Measurements from ENCODE around the gene LRRC2.
"Not testable (repeated sequence)": the region's sequence is repeated elsewhere in the genome, so short reads cannot be mapped to it uniquely, and the experiment has no call there.

The LRRC2 gene

DNA sequence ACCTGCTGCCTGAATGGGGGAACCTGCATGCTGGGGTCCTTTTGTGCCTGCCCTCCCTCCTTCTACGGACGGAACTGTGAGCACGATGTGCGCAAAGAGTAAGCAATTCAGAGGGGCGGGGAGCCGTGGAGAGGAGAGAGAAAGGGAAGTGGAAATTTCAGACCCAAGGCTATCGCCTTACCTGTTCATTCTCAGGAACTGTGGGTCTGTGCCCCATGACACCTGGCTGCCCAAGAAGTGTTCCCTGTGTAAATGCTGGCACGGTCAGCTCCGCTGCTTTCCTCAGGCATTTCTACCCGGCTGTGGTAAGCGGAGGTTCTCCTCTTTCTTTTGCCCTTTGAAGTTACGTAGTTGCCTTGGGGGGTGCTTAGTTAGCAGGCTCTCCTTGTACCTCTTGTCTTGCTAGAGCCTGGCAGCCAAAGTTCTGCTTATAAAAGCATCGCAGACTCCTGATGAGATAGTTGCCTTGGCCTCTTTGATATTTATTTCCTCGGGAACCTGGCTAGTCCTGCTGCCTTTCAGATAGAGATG, 13.7 kb upstream of the LRRC2 start:
- TF ChIP-seq, protein P1, sequence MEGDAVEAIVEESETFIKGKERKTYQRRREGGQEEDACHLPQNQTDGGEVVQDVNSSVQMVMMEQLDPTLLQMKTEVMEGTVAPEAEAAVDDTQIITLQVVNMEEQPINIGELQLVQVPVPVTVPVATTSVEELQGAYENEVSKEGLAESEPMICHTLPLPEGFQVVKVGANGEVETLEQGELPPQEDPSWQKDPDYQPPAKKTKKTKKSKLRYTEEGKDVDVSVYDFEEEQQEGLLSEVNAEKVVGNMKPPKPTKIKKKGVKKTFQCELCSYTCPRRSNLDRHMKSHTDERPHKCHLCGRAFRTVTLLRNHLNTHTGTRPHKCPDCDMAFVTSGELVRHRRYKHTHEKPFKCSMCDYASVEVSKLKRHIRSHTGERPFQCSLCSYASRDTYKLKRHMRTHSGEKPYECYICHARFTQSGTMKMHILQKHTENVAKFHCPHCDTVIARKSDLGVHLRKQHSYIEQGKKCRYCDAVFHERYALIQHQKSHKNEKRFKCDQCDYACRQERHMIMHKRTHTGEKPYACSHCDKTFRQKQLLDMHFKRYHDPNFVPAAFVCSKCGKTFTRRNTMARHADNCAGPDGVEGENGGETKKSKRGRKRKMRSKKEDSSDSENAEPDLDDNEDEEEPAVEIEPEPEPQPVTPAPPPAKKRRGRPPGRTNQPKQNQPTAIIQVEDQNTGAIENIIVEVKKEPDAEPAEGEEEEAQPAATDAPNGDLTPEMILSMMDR (IDR thresholded peaks at IDR 0.05), result no peak
- no peak overlapping the region for H3K4me3 ChIP-seq
- no peak overlapping the region for H3K27ac ChIP-seq
- no peak for DNase-seq (ENCODE audit: low spot score)

DNA sequence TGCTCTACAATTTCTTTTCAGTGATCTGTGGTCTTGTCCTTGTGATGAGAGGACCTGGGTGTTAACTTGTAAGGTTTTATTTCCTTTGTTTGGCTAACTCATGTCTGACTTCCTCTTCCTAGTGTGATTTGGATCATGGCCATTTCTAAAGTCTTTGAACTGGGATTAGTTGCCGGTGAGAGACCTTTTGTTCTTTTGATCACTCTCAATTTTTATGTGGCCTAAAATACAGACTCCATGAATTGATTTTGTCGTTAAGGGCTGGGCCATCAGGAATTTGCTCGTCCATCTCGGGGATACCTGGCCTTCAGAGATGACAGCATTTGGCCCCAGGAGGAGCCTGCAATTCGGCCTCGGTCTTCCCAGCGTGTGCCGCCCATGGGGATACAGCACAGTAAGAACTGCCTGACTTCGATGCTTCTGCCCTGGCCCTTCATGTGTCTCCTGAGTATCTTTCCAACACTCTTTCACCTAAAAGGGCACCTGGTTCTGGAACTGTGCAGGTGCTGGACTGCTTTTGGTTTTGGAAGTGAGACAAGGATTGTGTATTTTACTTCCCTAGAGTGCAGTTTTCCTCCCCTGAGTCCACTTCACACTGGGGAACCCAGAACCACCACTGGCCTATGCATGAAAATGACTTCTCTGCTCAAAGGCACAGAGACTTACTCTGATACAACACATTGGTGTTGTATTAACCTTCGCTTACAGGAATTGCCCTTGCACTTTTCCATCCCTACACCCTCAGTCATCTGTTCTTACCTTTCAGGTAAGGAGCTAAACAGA, 13.1 kb upstream of the LRRC2 start:
- TF ChIP-seq, protein P1 (IDR thresholded peaks at IDR 0.05), result no peak
- Histone ChIP-seq H3K4me3 (no peak overlapping the region), H3K27ac (no peak overlapping the region)
- DNase-seq (ENCODE audit: low spot score), result no peak

DNA sequence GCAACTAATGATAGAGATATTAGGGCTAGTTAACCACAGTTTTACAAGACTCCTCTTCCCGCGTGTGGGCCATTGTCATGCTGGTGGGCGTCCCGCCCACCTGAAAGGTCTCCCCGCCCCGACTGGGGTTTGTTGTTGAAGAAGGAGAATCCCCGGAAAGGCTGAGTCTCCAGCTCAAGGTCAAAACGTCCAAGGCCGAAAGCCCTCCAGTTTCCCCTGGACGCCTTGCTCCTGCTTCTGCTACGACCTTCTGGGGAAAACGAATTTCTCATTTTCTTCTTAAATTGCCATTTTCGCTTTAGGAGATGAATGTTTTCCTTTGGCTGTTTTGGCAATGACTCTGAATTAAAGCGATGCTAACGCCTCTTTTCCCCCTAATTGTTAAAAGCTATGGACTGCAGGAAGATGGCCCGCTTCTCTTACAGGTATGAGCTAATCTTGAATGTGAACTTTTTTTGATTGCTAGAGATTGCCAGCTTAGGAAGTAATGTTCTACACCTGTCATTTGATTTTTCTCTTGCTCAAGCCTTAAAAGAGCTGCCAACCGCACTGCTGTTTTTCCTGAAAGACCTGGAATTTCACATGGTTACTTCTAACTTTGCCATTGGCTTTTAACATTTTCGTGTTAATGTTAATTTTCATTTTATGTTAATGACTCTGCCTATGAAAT, 11.6 kb upstream of the LRRC2 start:
- DNase-seq (ENCODE audit: low spot score); H3K4me3 ChIP-seq; H3K27ac ChIP-seq: not testable (repeated sequence)

DNA sequence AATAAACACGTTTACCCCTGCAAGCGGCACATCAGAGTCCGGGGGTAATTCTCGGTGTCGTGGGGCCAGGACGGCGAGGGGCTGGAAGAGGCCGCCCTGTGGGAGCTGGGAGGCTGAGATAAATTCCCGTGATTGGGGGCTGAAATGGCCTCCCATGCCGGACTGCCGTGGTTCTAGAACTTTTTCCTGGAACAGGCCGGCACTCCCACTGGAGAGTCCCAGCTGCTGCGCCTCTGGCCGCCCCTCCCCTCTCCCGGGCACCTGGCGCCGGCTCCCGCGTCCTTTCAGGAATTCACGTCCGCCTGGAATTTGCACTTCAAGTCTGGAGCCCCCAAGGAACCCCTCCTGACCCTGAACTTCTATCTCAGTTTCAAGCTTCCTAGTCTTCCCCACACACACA, 10.8 kb upstream of the LRRC2 start:
- H3K27ac ChIP-seq, result no peak overlapping the region
- TF ChIP-seq, protein P1 (IDR thresholded peaks at IDR 0.05), result no peak
- DNase-seq (ENCODE audit: low spot score), result no peak
- no peak overlapping the region for H3K4me3 ChIP-seq

DNA sequence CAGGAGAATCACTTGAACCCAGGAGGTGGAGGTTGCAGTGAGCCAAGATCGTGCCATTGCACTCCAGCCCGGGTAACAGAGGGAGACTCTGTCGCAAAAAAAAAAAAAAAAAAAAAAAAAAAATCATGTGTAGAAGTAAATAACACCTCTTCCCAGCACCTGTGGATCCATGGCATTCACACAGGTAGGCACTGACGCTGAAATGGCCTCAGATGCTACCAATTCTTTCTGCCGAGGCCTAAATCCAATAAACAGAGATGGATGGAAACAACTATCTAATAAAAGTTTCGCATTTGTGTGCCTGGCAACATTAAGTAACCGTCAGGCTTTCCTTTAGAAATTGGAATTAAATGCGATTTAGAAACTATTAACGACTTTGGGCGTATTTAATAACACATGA, 10.3 kb upstream of the LRRC2 start:
- no peak overlapping the region for H3K27ac ChIP-seq
- TF ChIP-seq, protein P1 (IDR thresholded peaks at IDR 0.05), result no peak
- H3K4me3 ChIP-seq, result no peak overlapping the region
- DNase-seq (ENCODE audit: low spot score), result no peak

DNA sequence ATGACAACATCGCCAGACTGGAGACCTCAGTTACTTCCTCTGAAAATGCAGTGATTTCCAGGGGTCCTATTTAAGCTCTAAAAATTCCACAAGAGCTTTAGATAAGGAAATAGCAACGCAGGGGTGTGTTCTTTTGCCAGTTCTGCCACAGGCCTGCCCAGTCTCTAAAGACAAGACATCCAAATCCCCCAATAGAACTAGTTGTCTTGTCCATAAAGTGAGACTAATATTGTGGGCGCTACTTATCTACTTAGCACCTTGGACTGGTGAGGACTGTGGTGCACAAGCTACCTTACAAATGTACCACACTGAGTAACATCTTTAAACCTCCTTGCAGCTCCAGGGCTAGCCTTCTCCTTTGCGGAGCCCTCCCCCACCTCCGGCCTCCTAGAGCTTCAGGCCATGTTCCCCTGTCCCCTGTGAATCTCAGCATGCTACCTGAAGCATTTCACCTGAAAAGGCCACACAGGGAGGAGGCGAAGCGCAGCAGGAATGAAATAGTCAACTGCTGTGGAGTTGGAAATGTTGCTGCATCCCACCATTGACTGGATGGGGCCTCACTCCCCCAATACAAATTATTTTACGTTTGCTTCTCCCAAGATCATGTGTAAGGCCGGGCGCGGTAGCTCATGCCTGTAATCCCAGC, 9.6 kb upstream of the LRRC2 start:
- H3K27ac ChIP-seq, result no peak overlapping the region
- H3K4me3 ChIP-seq, result no peak overlapping the region
- TF ChIP-seq, protein P1 (IDR thresholded peaks at IDR 0.05), result no peak
- DNase-seq (ENCODE audit: low spot score), result no peak

DNA sequence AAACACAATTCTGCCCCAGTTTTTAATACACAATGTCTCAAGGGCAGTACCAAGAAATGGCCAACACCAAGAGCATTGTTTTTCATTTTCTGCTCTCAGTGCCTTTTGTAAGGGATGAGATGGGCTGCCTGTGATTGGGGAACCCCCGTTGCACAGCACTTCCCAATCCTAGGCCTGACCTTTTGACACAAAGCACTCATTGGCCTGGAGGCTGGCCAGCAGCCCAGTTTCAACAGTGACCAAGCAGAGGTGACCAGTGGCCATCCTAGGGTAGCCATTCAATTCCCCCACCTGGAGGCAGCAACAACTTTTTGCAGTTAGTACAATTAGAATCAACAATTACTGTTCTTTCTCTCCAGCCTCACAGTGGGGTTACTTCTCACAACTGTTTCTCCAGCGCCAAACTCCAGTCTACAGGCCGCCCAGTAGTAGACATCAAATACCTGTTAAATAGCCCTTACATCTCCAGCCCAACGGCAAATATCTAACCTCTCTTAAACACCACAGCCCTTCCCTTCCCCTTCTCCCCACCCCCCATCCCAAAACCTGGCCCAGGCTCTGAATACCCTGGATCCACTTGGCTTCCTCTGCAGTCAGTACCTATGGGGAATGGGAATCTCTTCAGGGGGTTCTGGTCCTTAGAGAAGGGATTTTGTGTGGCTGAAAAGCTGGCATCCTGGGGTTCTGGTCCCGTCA, 8.9 kb upstream of the LRRC2 start:
- TF ChIP-seq, protein P1 (IDR thresholded peaks at IDR 0.05), result no peak
- Histone ChIP-seq H3K4me3 (no peak overlapping the region), H3K27ac (no peak overlapping the region)
- no peak for DNase-seq (ENCODE audit: low spot score)
